Caki2 (cell line): Measurements from ENCODE around the gene CNTNAP3. TPM values are rescaled to one million over a fixed set of nuclear protein-coding genes. Genes with fewer than 3 reads are reported as not detected.

Experiments used
- total RNA-seq: library from RNA; depleted of rRNA; stranded (reverse); fragments of >200 nt; shearing (Covaris generic); gene quantifications from 2 replicates; pipeline ENCODE4 v1.2.3, GENCODE V29; 2014; ENCODE audit warnings: low replicate concordance; rRNA removed

Gene CNTNAP3
- total RNA-seq, 1 experiment from 2014 or later = 32.3 TPM

Other genes with a start within 250 kb of the CNTNAP3 start
- gene SPATA31A1, start 67.5 kb upstream of the CNTNAP3 start, total RNA-seq = not detected in 2 replicates